ENCODE data around the gene C3. TPM values are rescaled to one million over a fixed set of nuclear protein-coding genes. Genes with fewer than 3 reads are reported as not detected.
A peak's percentile ranks its signal among the peaks of the same experiment; 100 is the strongest.

C3 gene
- total RNA-seq, 1 donor from 2014 or later, result 1.5 TPM

GRCh38 chr19:6730153-6730804 lies 9.8 kb upstream of the C3 start:
- Mint-ChIP-seq H3K9me3 (no peaks in the 10 kb centered on the region), H3K27ac (no peak overlapping the region), H3K27me3 (ENCODE audit: insufficient read depth, low read depth) (peaks cover 8% of the 10 kb centered on the region), H3K4me3 (no peak overlapping the region), H3K36me3 (peaks cover 8% of the 10 kb centered on the region), H3K4me1 (peaks cover 4% of the 10 kb centered on the region)
- H4K20me1 ChIP-seq (ENCODE audit: low read depth), result no peaks in the 10 kb centered on the region
- H3K79me2 ChIP-seq (ENCODE audit: low read depth), result no peaks in the 10 kb centered on the region
- TF ChIP-seq CTCF (IDR thresholded peaks at IDR 0.05), result no peak
- no peak for TF ChIP-seq EZH2phosphoT487 (IDR thresholded peaks at IDR 0.05)
- no peak for TF ChIP-seq EZH2 (IDR thresholded peaks at IDR 0.05)
- no peak overlapping the region for H3K9ac ChIP-seq
- peak; percentile 76 for DNase-seq (ENCODE audit: low spot score)
- no peaks in the 10 kb centered on the region for H3K27me3 ChIP-seq
- no peaks in the 10 kb centered on the region for H3F3A ChIP-seq (ENCODE audit: low read depth)
- no peak overlapping the region for H2AFZ ChIP-seq (replicated peaks)
- H3K9me3 ChIP-seq (ENCODE audit: low read depth), result no peaks in the 10 kb centered on the region
- H3K4me3 ChIP-seq, result no peak overlapping the region
- no peak overlapping the region for H3K4me2 ChIP-seq
- no peaks in the 10 kb centered on the region for H3K36me3 ChIP-seq
- H3K4me1 ChIP-seq, result peaks cover 1% of the 10 kb centered on the region
- no peak overlapping the region for H3K27ac ChIP-seq

- H3K27me3 ChIP-seq, result no peaks in the 10 kb centered on the region
- TF ChIP-seq CTCF (IDR thresholded peaks at IDR 0.05), result no peak
- TF ChIP-seq EZH2 (IDR thresholded peaks at IDR 0.05), result no peak
- H3F3A ChIP-seq (ENCODE audit: low read depth), result no peaks in the 10 kb centered on the region
- H4K20me1 ChIP-seq (ENCODE audit: low read depth), result no peaks in the 10 kb centered on the region
- no peaks in the 10 kb centered on the region for H3K4me1 ChIP-seq
- H3K9me3 Mint-ChIP-seq, result no peaks in the 10 kb centered on the region
- H3K4me1 Mint-ChIP-seq, result peaks cover 4% of the 10 kb centered on the region
- H3K36me3 Mint-ChIP-seq, result peaks cover 8% of the 10 kb centered on the region
- no peak overlapping the region for H3K27ac Mint-ChIP-seq
- H3K27ac ChIP-seq, result no peak overlapping the region
- no peak overlapping the region for H2AFZ ChIP-seq (replicated peaks)
- no peak overlapping the region for H3K4me3 ChIP-seq
- no peaks in the 10 kb centered on the region for H3K9me3 ChIP-seq (ENCODE audit: low read depth)
- H3K9ac ChIP-seq, result no peak overlapping the region
- no peak overlapping the region for H3K4me3 Mint-ChIP-seq
- no peaks in the 10 kb centered on the region for H3K79me2 ChIP-seq (ENCODE audit: low read depth)
- H3K27me3 Mint-ChIP-seq (ENCODE audit: insufficient read depth, low read depth), result peaks cover 8% of the 10 kb centered on the region
- H3K36me3 ChIP-seq, result no peaks in the 10 kb centered on the region
- no peak overlapping the region for H3K4me2 ChIP-seq
- DNase-seq (ENCODE audit: low spot score), result no peak
Observed at GRCh38 chr19:6729573-6730152, 9.2 kb upstream of the C3 start.

- Histone ChIP-seq H3K36me3 (no peaks in the 10 kb centered on the region), H3K9me3 (ENCODE audit: low read depth) (no peaks in the 10 kb centered on the region), H3K27me3 (no peaks in the 10 kb centered on the region), H3K9ac (no peak overlapping the region), H3K79me2 (ENCODE audit: low read depth) (no peaks in the 10 kb centered on the region), H3K4me3 (no peak overlapping the region), H3K27ac (no peak overlapping the region), H3F3A (ENCODE audit: low read depth) (no peaks in the 10 kb centered on the region), H4K20me1 (ENCODE audit: low read depth) (no peaks in the 10 kb centered on the region), H3K4me1 (no peaks in the 10 kb centered on the region), H3K4me2 (no peak overlapping the region), H2AFZ (replicated peaks) (no peak overlapping the region)
- H3K36me3 Mint-ChIP-seq, result peaks cover 8% of the 10 kb centered on the region
- H3K27me3 Mint-ChIP-seq (ENCODE audit: insufficient read depth, low read depth), result peaks cover 8% of the 10 kb centered on the region
- no peak for DNase-seq (ENCODE audit: low spot score)
- no peaks in the 10 kb centered on the region for H3K9me3 Mint-ChIP-seq
- TF ChIP-seq EZH2 (IDR thresholded peaks at IDR 0.05) (no peak), CTCF (IDR thresholded peaks at IDR 0.05) (no peak), EZH2phosphoT487 (IDR thresholded peaks at IDR 0.05) (no peak)
- H3K27ac Mint-ChIP-seq, result no peak overlapping the region
- H3K4me3 Mint-ChIP-seq, result no peak overlapping the region
- peaks cover 4% of the 10 kb centered on the region for H3K4me1 Mint-ChIP-seq
Observed at GRCh38 chr19:6728346-6728745, 7.9 kb upstream of the C3 start.
